GM23338 (cell line): ENCODE measurements around the gene COTL1. TPM values are rescaled to one million over a fixed set of nuclear protein-coding genes. Genes with fewer than 3 reads are reported as not detected.

Experiments used
- CREB1 ChIP-seq: fragments of 250-450 bp; sonication (Bioruptor Pico); IDR thresholded peaks from 2 replicates; pipeline ENCODE4 v1.5.0; 2020; ENCODE audit warnings: low read depth, mild to moderate bottlenecking, moderate library complexity
- NANOG ChIP-seq: IDR thresholded peaks from 2 replicates; pipeline ENCODE4 v1.6.1; 2016; ENCODE audit warnings: antibody characterized with exemption, borderline replicate concordance
- ZNF114 ChIP-seq: fragments of 250-450 bp; sonication (Bioruptor Pico); IDR thresholded peaks from 2 replicates; pipeline ENCODE4 v1.5.0; 2020; ENCODE audit warnings: mild to moderate bottlenecking, moderate library complexity
- polyA plus RNA-seq: library from polyadenylated mRNA; unstranded; fragments of >200 nt; fragmentation: Nextera tagmentation; extraction: Ambion mirVana; gene quantifications from 2 replicates; pipeline ENCODE4 v1.2.1, GENCODE V29; 2016
- total RNA-seq: library from RNA; depleted of rRNA; stranded (reverse); fragments of >200 nt; shearing (Covaris generic); gene quantifications from 2 replicates; pipeline ENCODE4 v1.2.3, GENCODE V29; 2014
- TF ChIP-seq, protein P1 (sequence below): fragments of 250-450 bp; sonication (Bioruptor Pico); IDR thresholded peaks from 2 replicates; pipeline ENCODE4 v1.5.0; 2020; ENCODE audit warnings: mild to moderate bottlenecking, moderate library complexity
- TF ChIP-seq, protein P2 (sequence below): IDR thresholded peaks from 2 replicates; pipeline ENCODE4 v1.6.1; 2016; ENCODE audit warnings: antibody characterized with exemption
- TF ChIP-seq, protein P3 (sequence below): IDR thresholded peaks from one replicate; pipeline ENCODE4 v1.6.1; 2018; ENCODE audit warnings: antibody characterized with exemption; ENCODE audit not compliant: unreplicated experiment

The COTL1 gene
- total and polyA plus RNA-seq, 2 experiments from 2014 or later, result 117 to 166 TPM

DNA sequence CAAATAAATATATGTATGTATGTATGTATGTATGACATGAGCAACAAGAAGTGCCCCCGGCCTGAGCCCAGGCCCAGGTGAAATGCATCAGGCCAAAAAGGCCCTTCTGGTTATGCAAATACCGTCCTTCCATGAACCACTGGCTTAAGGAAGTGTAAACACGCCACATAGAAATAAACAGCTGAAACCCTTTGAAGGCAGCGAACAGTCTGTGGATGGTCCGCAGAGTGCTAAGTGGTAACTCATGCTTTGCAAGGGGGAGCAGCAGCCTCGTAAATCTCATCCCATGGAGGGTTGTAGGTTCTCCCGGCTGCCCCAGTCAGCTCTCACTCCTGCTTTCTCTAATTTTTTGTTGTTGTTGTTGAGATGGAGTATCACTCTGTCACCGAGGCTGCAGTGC, 36.7 kb downstream of the COTL1 start (continued):
- TF ChIP-seq, protein P1, sequence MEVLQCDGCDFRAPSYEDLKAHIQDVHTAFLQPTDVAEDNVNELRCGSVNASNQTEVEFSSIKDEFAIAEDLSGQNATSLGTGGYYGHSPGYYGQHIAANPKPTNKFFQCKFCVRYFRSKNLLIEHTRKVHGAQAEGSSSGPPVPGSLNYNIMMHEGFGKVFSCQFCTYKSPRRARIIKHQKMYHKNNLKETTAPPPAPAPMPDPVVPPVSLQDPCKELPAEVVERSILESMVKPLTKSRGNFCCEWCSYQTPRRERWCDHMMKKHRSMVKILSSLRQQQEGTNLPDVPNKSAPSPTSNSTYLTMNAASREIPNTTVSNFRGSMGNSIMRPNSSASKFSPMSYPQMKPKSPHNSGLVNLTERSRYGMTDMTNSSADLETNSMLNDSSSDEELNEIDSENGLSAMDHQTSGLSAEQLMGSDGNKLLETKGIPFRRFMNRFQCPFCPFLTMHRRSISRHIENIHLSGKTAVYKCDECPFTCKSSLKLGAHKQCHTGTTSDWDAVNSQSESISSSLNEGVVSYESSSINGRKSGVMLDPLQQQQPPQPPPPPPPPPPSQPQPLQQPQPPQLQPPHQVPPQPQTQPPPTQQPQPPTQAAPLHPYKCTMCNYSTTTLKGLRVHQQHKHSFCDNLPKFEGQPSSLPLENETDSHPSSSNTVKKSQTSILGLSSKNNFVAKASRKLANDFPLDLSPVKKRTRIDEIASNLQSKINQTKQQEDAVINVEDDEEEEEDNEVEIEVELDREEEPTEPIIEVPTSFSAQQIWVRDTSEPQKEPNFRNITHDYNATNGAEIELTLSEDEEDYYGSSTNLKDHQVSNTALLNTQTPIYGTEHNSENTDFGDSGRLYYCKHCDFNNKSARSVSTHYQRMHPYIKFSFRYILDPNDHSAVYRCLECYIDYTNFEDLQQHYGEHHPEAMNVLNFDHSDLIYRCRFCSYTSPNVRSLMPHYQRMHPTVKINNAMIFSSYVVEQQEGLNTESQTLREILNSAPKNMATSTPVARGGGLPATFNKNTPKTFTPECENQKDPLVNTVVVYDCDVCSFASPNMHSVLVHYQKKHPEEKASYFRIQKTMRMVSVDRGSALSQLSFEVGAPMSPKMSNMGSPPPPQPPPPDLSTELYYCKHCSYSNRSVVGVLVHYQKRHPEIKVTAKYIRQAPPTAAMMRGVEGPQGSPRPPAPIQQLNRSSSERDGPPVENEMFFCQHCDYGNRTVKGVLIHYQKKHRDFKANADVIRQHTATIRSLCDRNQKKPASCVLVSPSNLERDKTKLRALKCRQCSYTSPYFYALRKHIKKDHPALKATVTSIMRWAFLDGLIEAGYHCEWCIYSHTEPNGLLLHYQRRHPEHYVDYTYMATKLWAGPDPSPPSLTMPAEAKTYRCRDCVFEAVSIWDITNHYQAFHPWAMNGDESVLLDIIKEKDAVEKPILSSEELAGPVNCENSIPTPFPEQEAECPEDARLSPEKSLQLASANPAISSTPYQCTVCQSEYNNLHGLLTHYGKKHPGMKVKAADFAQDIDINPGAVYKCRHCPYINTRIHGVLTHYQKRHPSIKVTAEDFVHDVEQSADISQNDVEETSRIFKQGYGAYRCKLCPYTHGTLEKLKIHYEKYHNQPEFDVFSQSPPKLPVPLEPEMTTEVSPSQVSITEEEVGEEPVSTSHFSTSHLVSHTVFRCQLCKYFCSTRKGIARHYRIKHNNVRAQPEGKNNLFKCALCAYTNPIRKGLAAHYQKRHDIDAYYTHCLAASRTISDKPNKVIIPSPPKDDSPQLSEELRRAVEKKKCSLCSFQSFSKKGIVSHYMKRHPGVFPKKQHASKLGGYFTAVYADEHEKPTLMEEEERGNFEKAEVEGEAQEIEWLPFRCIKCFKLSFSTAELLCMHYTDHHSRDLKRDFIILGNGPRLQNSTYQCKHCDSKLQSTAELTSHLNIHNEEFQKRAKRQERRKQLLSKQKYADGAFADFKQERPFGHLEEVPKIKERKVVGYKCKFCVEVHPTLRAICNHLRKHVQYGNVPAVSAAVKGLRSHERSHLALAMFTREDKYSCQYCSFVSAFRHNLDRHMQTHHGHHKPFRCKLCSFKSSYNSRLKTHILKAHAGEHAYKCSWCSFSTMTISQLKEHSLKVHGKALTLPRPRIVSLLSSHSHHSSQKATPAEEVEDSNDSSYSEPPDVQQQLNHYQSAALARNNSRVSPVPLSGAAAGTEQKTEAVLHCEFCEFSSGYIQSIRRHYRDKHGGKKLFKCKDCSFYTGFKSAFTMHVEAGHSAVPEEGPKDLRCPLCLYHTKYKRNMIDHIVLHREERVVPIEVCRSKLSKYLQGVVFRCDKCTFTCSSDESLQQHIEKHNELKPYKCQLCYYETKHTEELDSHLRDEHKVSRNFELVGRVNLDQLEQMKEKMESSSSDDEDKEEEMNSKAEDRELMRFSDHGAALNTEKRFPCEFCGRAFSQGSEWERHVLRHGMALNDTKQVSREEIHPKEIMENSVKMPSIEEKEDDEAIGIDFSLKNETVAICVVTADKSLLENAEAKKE (CRISPR knock-in tag), result no peak
- TF ChIP-seq ZNF114 (CRISPR knock-in tag), result no peak
- no peak for TF ChIP-seq CREB1
- TF ChIP-seq, protein P2, sequence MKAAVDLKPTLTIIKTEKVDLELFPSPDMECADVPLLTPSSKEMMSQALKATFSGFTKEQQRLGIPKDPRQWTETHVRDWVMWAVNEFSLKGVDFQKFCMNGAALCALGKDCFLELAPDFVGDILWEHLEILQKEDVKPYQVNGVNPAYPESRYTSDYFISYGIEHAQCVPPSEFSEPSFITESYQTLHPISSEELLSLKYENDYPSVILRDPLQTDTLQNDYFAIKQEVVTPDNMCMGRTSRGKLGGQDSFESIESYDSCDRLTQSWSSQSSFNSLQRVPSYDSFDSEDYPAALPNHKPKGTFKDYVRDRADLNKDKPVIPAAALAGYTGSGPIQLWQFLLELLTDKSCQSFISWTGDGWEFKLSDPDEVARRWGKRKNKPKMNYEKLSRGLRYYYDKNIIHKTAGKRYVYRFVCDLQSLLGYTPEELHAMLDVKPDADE, result no peak
- no peak for TF ChIP-seq NANOG
- TF ChIP-seq, protein P3, sequence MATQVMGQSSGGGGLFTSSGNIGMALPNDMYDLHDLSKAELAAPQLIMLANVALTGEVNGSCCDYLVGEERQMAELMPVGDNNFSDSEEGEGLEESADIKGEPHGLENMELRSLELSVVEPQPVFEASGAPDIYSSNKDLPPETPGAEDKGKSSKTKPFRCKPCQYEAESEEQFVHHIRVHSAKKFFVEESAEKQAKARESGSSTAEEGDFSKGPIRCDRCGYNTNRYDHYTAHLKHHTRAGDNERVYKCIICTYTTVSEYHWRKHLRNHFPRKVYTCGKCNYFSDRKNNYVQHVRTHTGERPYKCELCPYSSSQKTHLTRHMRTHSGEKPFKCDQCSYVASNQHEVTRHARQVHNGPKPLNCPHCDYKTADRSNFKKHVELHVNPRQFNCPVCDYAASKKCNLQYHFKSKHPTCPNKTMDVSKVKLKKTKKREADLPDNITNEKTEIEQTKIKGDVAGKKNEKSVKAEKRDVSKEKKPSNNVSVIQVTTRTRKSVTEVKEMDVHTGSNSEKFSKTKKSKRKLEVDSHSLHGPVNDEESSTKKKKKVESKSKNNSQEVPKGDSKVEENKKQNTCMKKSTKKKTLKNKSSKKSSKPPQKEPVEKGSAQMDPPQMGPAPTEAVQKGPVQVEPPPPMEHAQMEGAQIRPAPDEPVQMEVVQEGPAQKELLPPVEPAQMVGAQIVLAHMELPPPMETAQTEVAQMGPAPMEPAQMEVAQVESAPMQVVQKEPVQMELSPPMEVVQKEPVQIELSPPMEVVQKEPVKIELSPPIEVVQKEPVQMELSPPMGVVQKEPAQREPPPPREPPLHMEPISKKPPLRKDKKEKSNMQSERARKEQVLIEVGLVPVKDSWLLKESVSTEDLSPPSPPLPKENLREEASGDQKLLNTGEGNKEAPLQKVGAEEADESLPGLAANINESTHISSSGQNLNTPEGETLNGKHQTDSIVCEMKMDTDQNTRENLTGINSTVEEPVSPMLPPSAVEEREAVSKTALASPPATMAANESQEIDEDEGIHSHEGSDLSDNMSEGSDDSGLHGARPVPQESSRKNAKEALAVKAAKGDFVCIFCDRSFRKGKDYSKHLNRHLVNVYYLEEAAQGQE, result no peak
